Measurements from ENCODE around the gene ENOSF1. TPM values are rescaled to one million over a fixed set of nuclear protein-coding genes. Genes with fewer than 3 reads are reported as not detected.

The ENOSF1 gene
- total and polyA plus RNA-seq, 12 donors, result 10.5 to 68.3 (median 23.3) TPM

GRCh38 chr18:680392-680791 is 32.0 kb downstream of the ENOSF1 start:
- TF ChIP-seq, protein P1, sequence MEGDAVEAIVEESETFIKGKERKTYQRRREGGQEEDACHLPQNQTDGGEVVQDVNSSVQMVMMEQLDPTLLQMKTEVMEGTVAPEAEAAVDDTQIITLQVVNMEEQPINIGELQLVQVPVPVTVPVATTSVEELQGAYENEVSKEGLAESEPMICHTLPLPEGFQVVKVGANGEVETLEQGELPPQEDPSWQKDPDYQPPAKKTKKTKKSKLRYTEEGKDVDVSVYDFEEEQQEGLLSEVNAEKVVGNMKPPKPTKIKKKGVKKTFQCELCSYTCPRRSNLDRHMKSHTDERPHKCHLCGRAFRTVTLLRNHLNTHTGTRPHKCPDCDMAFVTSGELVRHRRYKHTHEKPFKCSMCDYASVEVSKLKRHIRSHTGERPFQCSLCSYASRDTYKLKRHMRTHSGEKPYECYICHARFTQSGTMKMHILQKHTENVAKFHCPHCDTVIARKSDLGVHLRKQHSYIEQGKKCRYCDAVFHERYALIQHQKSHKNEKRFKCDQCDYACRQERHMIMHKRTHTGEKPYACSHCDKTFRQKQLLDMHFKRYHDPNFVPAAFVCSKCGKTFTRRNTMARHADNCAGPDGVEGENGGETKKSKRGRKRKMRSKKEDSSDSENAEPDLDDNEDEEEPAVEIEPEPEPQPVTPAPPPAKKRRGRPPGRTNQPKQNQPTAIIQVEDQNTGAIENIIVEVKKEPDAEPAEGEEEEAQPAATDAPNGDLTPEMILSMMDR (IDR thresholded peaks at IDR 0.05), result no peak
- Histone ChIP-seq H3K27ac (no peak overlapping the region), H3K36me3 (peaks cover 0 to 86% (median 7%) of the 10 kb centered on the region in 9 donors), H3K27me3 (no peaks in the 10 kb centered on the region), H3K4me3 (no peak overlapping the region), H3K9me3 (no peaks in the 10 kb centered on the region), H3K4me1 (no peaks in the 10 kb centered on the region)
- intact Hi-C loops (cut with DNase I), result no loop called here
- DNase-seq (no peak), ATAC-seq (no peak)
- WGBS, 2 donors, result 97 to 98% methylated on average over 4 of the region's 4 CpGs

- 97 to 99% methylated on average over 4 of the region's 4 CpGs for WGBS, 2 donors
- ATAC-seq, result no peak
- Histone ChIP-seq H3K4me3 (no peak overlapping the region), H3K9me3 (no peaks in the 10 kb centered on the region), H3K27me3 (no peaks in the 10 kb centered on the region), H3K4me1 (no peaks in the 10 kb centered on the region), H3K36me3 (peaks cover 0 to 90% (median 7%) of the 10 kb centered on the region in 9 donors), H3K27ac (no peak overlapping the region)
- TF ChIP-seq, protein P1 (IDR thresholded peaks at IDR 0.05), result no peak
- intact Hi-C loops (cut with DNase I), result no loop called here
- no peak for DNase-seq
These were observed 32.9 kb downstream of the ENOSF1 start for GRCh38 chr18:679516-679915.

DNA sequence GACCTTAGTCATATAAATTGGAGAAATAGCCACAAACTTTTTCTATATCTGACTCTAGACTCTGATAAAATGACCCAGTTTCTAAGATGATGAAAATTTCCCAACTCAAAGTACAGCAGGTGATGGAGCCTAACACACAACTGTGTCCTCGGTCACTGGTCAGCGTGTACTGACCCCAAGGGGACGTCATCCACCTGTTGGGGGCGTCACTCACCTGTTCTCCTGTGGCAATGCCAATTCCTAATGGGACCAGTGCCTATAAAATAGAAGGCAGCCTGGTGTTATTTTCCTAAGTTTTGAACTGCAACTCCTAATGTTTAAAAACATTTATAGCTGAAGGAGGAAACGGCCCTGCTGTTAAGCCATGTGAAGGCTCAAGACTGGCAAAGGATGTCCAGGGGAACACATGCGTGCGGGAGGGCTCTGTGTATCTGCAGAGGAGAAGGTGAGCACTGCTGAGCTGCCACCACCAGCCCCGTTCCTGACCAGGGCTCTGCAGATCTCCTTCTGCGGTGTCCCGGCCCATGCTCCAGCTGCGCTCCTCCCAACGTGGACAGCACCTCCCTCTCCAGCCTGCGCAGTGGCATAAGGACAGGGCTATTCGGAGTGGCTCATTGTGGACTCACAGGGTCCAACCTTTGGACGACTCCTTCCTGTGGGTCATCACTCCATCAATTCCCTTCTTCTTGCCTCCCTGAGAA is 33.8 kb downstream of the ENOSF1 start:
- DNase-seq (no peak), ATAC-seq (no peak)
- 92% methylated on average over 15 of the region's 15 CpGs for WGBS, 2 donors
- H3K27me3 ChIP-seq, result no peaks in the 10 kb centered on the region
- no peak overlapping the region for H3K27ac ChIP-seq
- peaks cover 0 to 4% (median 0%) of the 10 kb centered on the region in 9 donors for H3K4me1 ChIP-seq
- TF ChIP-seq, protein P1 (IDR thresholded peaks at IDR 0.05), result no peak
- peaks cover 0 to 93% (median 7%) of the 10 kb centered on the region in 9 donors for H3K36me3 ChIP-seq
- H3K4me3 ChIP-seq, result no peak overlapping the region
- intact Hi-C loops (cut with DNase I), result no loop called here
- H3K9me3 ChIP-seq, result no peaks in the 10 kb centered on the region

- TF ChIP-seq, protein P1 (IDR thresholded peaks at IDR 0.05), result no peak
- H3K27ac ChIP-seq, result no peak overlapping the region
- H3K27me3 ChIP-seq, result no peaks in the 10 kb centered on the region
- intact Hi-C loops (cut with DNase I), result no loop called here
- no peaks in the 10 kb centered on the region for H3K9me3 ChIP-seq
- WGBS, 2 donors, result 89 to 90% methylated on average over 14 of the region's 14 CpGs
- peaks cover 0 to 93% (median 9%) of the 10 kb centered on the region in 9 donors for H3K36me3 ChIP-seq
- H3K4me1 ChIP-seq, result peaks cover 0 to 7% (median 0%) of the 10 kb centered on the region in 9 donors
- no peak overlapping the region for H3K4me3 ChIP-seq
- DNase-seq (no peak), ATAC-seq (no peak)
These were observed 34.5 kb downstream of the ENOSF1 start for GRCh38 chr18:677951-678381.

Measured in heart right ventricle (tissue), 16 donors.